Subcutaneous abdominal adipose tissue (tissue), 5 donors: ENCODE measurements around the gene ZHX3.

Source experiments
- H3K27ac ChIP-seq: one replicate; pipeline ENCODE4 v1.7.0; 2013; ENCODE audit warnings: low read depth, mild to moderate bottlenecking, inconsistent platforms, low read length, moderate library complexity
- H3K27me3 ChIP-seq, 5 donors: one replicate each; pipeline ENCODE4 v1.7.0; 2013; ENCODE audit warnings: low read length in 5 of 5, inconsistent platforms in 1 of 5; ENCODE audit not compliant: control insufficient read depth in 5 of 5, insufficient read depth in 4 of 5
- H3K36me3 ChIP-seq, 5 donors: one replicate each; pipeline ENCODE4 v1.7.0; 2013; ENCODE audit warnings: low read length in 5 of 5; ENCODE audit not compliant: control insufficient read depth in 5 of 5, insufficient read depth in 5 of 5
- H3K4me1 ChIP-seq, 5 donors: one replicate each; pipeline ENCODE4 v1.7.0; 2013; ENCODE audit warnings: low read length in 5 of 5, mild to moderate bottlenecking in 3 of 5, moderate library complexity in 1 of 5; ENCODE audit not compliant: control insufficient read depth in 5 of 5, insufficient read depth in 5 of 5
- H3K4me3 ChIP-seq, 5 donors: one replicate each; pipeline ENCODE4 v1.7.0; 2013; ENCODE audit warnings: low read length in 5 of 5, low read depth in 1 of 5
- H3K9ac ChIP-seq, 5 donors: one replicate each; pipeline ENCODE4 v1.7.0; 2013; ENCODE audit warnings: low read length in 5 of 5, mild to moderate bottlenecking in 4 of 5, moderate library complexity in 3 of 5
- H3K9me3 ChIP-seq, 5 donors: one replicate each; pipeline ENCODE4 v1.7.0; 2013; ENCODE audit warnings: low read length in 5 of 5; ENCODE audit not compliant: control insufficient read depth in 5 of 5
- donor health status: healthy.
- donor health status: healthy.
- donor health status: healthy.
- donor health status: healthy.
- donor health status: healthy.

The ZHX3 gene

GRCh38 chr20:41204304-41205265, 112.9 kb downstream of the ZHX3 start:
- Histone ChIP-seq H3K9ac (no peak overlapping the region), H3K27ac (no peak overlapping the region), H3K27me3 (no peaks in the 10 kb centered on the region), H3K4me3 (no peak overlapping the region), H3K4me1 (peaks cover 0 to 10% (median 0%) of the 10 kb centered on the region in 5 donors), H3K9me3 (no peaks in the 10 kb centered on the region), H3K36me3 (peaks cover 0 to 32% (median 30%) of the 10 kb centered on the region in 5 donors)

DNA sequence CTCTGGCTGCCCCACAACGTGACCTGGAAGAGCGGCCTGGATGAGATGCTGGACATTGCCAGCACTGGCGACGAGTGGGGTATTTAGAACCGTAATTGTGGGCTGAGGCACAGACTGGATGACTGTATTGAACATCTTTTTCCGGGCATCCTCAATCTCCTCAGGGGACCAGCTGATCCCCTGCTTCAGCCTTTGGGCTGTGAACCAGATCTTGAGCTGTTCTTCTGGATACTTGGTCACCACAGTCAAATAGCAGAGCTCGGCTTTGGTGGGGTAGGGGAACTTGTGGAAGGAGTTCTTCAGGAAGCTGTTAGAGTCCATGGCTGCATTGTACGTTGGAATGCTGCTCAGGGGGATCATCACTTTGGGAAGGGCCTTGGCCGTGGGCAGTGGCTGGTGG, 113.9 kb downstream of the ZHX3 start:
- Histone ChIP-seq H3K4me3 (no peak overlapping the region), H3K36me3 (peaks cover 0 to 34% (median 30%) of the 10 kb centered on the region in 5 donors), H3K9me3 (peaks cover 3 to 7% (median 4%) of the 10 kb centered on the region in 5 donors), H3K27me3 (no peaks in the 10 kb centered on the region), H3K9ac (no peak overlapping the region), H3K4me1 (peaks cover 0 to 10% (median 0%) of the 10 kb centered on the region in 5 donors), H3K27ac (no peak overlapping the region)

DNA sequence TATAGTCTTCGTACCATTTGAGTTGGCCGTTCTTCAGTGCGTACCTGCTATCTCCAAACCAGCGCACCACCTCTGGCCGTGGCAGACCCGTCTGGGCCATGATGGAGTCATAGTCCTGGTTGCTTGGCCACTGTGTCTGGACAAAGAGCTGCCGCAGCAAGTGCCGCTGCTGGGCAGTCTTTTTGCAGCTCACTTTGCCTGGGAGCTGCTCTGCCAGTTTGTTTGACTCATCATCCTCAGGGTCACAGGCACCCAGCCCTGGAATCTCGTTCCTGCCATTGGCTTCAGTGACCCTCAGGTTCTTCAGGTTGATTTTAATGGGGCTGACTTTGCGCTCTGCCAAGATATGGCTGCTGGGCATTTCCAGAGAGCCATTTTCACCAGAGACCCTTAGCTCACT, 115.1 kb downstream of the ZHX3 start:
- Histone ChIP-seq H3K9ac (no peak overlapping the region), H3K4me3 (no peak overlapping the region), H3K27ac (no peak overlapping the region), H3K36me3 (peaks cover 0 to 34% (median 30%) of the 10 kb centered on the region in 5 donors), H3K27me3 (no peaks in the 10 kb centered on the region), H3K4me1 (peaks cover 0 to 10% (median 0%) of the 10 kb centered on the region in 5 donors), H3K9me3 (peaks cover 4 to 13% (median 9%) of the 10 kb centered on the region in 5 donors)

GRCh38 chr20:41201760-41202159, 115.8 kb downstream of the ZHX3 start:
- H3K9ac ChIP-seq, result no peak overlapping the region

GRCh38 chr20:41200446-41201202, 116.9 kb downstream of the ZHX3 start:
- no peak overlapping the region for H3K9ac ChIP-seq
- peaks cover 0 to 10% (median 0%) of the 10 kb centered on the region in 5 donors for H3K4me1 ChIP-seq
- H3K4me3 ChIP-seq, result no peak overlapping the region
- H3K27ac ChIP-seq, result peak overlapping the region; percentile 5
- H3K27me3 ChIP-seq, result no peaks in the 10 kb centered on the region
- H3K36me3 ChIP-seq, result peaks cover 0 to 34% (median 30%) of the 10 kb centered on the region in 5 donors
- H3K9me3 ChIP-seq, result peaks cover 4 to 13% (median 9%) of the 10 kb centered on the region in 5 donors

More at GRCh38 chr20:41201760-41202159, 115.8 kb downstream of the ZHX3 start:
- H3K27ac ChIP-seq, result no peak overlapping the region
- H3K4me1 ChIP-seq, result peaks cover 0 to 10% (median 0%) of the 10 kb centered on the region in 5 donors
- no peak overlapping the region for H3K4me3 ChIP-seq
- H3K36me3 ChIP-seq, result peaks cover 0 to 34% (median 30%) of the 10 kb centered on the region in 5 donors
- peaks cover 4 to 13% (median 9%) of the 10 kb centered on the region in 5 donors for H3K9me3 ChIP-seq
- no peaks in the 10 kb centered on the region for H3K27me3 ChIP-seq

DNA sequence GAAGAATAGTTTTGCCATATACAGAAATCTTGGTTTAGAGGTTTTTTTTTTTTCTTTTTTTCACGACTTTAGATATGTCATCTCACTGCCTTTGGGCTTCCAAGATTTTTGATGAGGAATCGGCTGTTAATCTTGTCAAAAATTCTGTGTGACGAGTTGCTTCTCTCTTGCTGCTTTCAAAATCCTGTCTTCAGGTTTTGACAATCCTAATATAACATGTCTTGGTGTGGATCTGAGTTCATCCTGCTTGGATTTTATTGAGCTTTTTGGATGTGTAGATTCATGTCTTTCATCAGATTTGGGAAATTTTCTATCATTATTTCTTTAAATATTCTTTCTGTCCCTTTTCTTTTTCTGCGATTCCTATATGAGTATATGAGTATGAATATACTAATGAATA, 119.1 kb downstream of the ZHX3 start:
- Histone ChIP-seq H3K36me3 (peaks cover 0 to 21% (median 18%) of the 10 kb centered on the region in 5 donors), H3K9ac (no peak overlapping the region), H3K4me3 (no peak overlapping the region), H3K4me1 (peaks cover 0 to 10% (median 0%) of the 10 kb centered on the region in 5 donors), H3K27me3 (no peaks in the 10 kb centered on the region), H3K9me3 (peaks cover 4 to 13% (median 9%) of the 10 kb centered on the region in 5 donors), H3K27ac (no peak overlapping the region)

GRCh38 chr20:41196653-41197225, 120.8 kb downstream of the ZHX3 start:
- Histone ChIP-seq H3K36me3 (peaks cover 0 to 8% (median 4%) of the 10 kb centered on the region in 5 donors), H3K9ac (no peak overlapping the region), H3K4me1 (peaks cover 0 to 10% (median 0%) of the 10 kb centered on the region in 5 donors), H3K27me3 (no peaks in the 10 kb centered on the region), H3K9me3 (peaks cover 5 to 14% (median 9%) of the 10 kb centered on the region in 5 donors), H3K4me3 (no peak overlapping the region), H3K27ac (no peak overlapping the region)

GRCh38 chr20:41192575-41192974, 125.0 kb downstream of the ZHX3 start:
- H3K9ac ChIP-seq, result no peak overlapping the region
- no peaks in the 10 kb centered on the region for H3K4me1 ChIP-seq
- peaks cover 0 to 11% (median 0%) of the 10 kb centered on the region in 5 donors for H3K36me3 ChIP-seq
- H3K27me3 ChIP-seq, result no peaks in the 10 kb centered on the region
- H3K9me3 ChIP-seq, result peaks cover 0 to 6% (median 0%) of the 10 kb centered on the region in 5 donors
- H3K27ac ChIP-seq, result no peak overlapping the region
- H3K4me3 ChIP-seq, result no peak overlapping the region

- Histone ChIP-seq H3K36me3 (peaks cover 0 to 11% (median 0%) of the 10 kb centered on the region in 5 donors), H3K27me3 (no peaks in the 10 kb centered on the region), H3K9me3 (peaks cover 0 to 6% (median 0%) of the 10 kb centered on the region in 5 donors), H3K27ac (no peak overlapping the region), H3K9ac (no peak overlapping the region), H3K4me3 (no peak overlapping the region), H3K4me1 (no peaks in the 10 kb centered on the region)
Observed at GRCh38 chr20:41191562-41192500, 125.7 kb downstream of the ZHX3 start.
